ENCODE data around the gene ENTPD3. TPM values are rescaled to one million over a fixed set of nuclear protein-coding genes. Genes with fewer than 3 reads are reported as not detected.

The ENTPD3 gene
- total RNA-seq, 1 experiment from 2014 or later, result not detected

- no peak overlapping the region for H2BK120ac ChIP-seq (ENCODE audit: low read depth, low read length, poor library complexity, severe bottlenecking)
- H3K4ac ChIP-seq (ENCODE audit: low read depth, low read length), result no peak overlapping the region
- H3K23me2 ChIP-seq (ENCODE audit: insufficient read length, low read depth, low read length, poor library complexity, severe bottlenecking), result no peaks in the 10 kb centered on the region
- H3K23ac ChIP-seq (ENCODE audit: insufficient read length, low read depth, low read length), result no peak overlapping the region
- H2AFZ ChIP-seq (ENCODE audit: low read length), result no peak overlapping the region
- no peak overlapping the region for H3K9ac ChIP-seq (ENCODE audit: extremely low read depth, insufficient read length, low read length)
- Mint-ChIP-seq H3K27ac (no peak overlapping the region), H3K27me3 (ENCODE audit: low read depth) (0 out of 2 replicates have a peak, but pooled peaks cover 2% of the 10 kb centered on the region), H3K9me3 (no peaks in the 10 kb centered on the region; a peak in 1 of 5 replicates), H3K36me3 (ENCODE audit: insufficient read depth in 1 of 3, low read depth in 3 of 3) (no peaks in the 10 kb centered on the region; a peak in 1 of 7 replicates), H3K4me1 (no peaks in the 10 kb centered on the region), H3K4me3 (no peak overlapping the region)
- WGBS (ENCODE audit: extremely low coverage, insufficient read length, low lambda C conversion rate), result no CpG with 5 or more reads among the region's 1 CpG
- no peak overlapping the region for H3K18ac ChIP-seq (ENCODE audit: insufficient read length, low read depth, low read length)
- H3K27ac ChIP-seq (ENCODE audit: insufficient read length, low read depth, low read length), result no peak overlapping the region
- H3K9me3 ChIP-seq (ENCODE audit: control insufficient read depth, low read depth, low read length), result no peaks in the 10 kb centered on the region
- H3K56ac ChIP-seq (ENCODE audit: insufficient read length, low read depth, low read length), result no peak overlapping the region
- no peak overlapping the region for H2BK12ac ChIP-seq (ENCODE audit: insufficient read length, low read depth, low read length)
- H2BK15ac ChIP-seq (ENCODE audit: low read depth, low read length), result no peak overlapping the region
- H3K79me2 ChIP-seq (ENCODE audit: insufficient read depth, low read length), result no peaks in the 10 kb centered on the region
- no peak overlapping the region for H3T11ph ChIP-seq (ENCODE audit: low read length)
- no peaks in the 10 kb centered on the region for H3K79me1 ChIP-seq (ENCODE audit: insufficient read depth, low read depth, low read length, poor library complexity, severe bottlenecking)
- no peak for TF ChIP-seq CTCF (conservative IDR thresholded peaks at IDR 0.05)
- no peak overlapping the region for H4K8ac ChIP-seq (replicated peaks; ENCODE audit: insufficient read length, low read depth, low read length)
- H2BK20ac ChIP-seq (ENCODE audit: low read depth, low read length, poor library complexity, severe bottlenecking), result no peak overlapping the region
- no peak overlapping the region for H2AK5ac ChIP-seq (ENCODE audit: insufficient read length, low read length)
- H4K5ac ChIP-seq (ENCODE audit: insufficient read length, low read depth, low read length), result no peak overlapping the region
- no peak overlapping the region for H4K91ac ChIP-seq (ENCODE audit: insufficient read length, low read depth, low read length)
- no peak overlapping the region for H2BK5ac ChIP-seq (ENCODE audit: insufficient read length, low read length)
- no peak overlapping the region for H3K14ac ChIP-seq (ENCODE audit: insufficient read depth, low read length)
- H3K4me1 ChIP-seq (ENCODE audit: insufficient read depth, low read length), result no peaks in the 10 kb centered on the region
- DNase-seq, result no peak
- no peaks in the 10 kb centered on the region for H3K27me3 ChIP-seq (ENCODE audit: insufficient read depth, low read length)
- no peak overlapping the region for H3K4me2 ChIP-seq (ENCODE audit: insufficient read depth, insufficient read length, low read length)
- H4K20me1 ChIP-seq (ENCODE audit: control insufficient read depth, insufficient read depth, insufficient read length), result no peaks in the 10 kb centered on the region
Observed at GRCh38 chr3:40358454-40358853, 28.5 kb upstream of the ENTPD3 start.

All from H9 (cell line).